Retina (tissue), 1 donor: ENCODE results near the gene ARX.
A peak's percentile ranks its signal among the peaks of the same experiment; 100 is the strongest.

Source experiments
- DNase-seq: peaks from one replicate; pipeline ENCODE4 v3.0.0-alpha.2; 2016

Gene ARX

DNA sequence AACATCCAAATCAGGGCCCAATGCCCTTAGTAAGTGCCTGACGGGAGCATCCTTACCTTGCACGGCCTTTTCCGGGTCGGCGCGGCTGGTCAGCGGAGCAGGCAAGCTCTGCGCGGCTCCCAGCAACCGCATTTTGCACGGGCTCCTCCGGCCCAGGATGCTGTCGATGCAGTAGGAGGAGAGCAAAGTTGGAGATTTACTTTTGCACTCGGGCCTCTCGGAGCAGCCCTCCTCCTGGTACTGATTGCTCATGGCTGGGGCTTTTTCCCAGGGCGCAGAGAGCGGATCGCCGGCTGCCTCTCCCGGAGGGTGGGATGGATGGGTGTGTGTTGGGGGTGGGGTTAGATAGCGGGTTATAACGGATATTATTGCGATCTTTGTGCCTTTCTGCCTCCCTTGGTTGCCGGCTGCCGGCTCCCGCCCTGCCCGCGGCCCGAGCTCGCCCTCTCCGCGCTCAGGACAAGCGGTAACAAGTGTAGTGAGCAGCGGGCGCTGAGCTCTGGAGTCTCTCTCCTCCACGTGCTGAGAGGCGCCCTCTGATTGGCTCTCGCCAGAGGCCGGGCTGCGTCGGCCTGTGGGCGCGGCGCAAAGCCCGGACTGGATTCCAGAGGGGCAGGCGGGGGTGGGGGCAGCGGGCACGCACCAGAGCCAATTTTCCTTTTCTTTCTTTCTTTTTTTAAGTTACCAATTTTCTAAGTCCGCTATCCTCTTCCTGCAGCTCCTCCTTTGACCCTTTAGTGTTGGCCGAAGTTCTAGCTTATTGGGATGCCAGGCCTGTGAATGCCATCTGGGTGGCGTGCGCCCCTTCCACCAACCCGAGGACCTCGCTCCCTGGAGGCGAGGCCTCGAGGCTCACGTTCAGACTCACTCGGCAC lies at the start of gene ARX:
Gene ARX, minus strand, starts transcription at position 480 of the 875 bp plus-strand sequence. Its CDS starts 228 bp downstream, at position 252.
- DNase-seq, result peak; percentile 75

DNA sequence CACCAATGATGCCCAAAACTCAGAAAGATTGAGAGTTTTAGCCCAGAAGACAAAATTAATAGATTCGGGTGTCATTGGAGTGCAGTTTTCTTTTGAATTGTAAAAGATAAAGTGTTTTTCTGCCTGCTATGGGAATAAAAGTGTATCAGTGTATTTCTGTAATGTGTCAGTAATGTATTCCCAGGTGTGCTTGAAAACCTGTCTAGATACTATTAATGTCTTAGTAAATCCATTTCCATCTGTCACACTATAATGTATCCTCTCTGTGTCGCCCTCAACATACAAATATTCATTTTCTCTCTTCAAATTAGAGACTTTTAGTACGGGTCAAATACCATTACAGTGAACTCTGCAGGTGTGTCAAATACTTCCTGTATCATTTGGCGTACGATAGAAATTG lies 43.5 kb upstream of the ARX start:
- DNase-seq, result no peak

DNA sequence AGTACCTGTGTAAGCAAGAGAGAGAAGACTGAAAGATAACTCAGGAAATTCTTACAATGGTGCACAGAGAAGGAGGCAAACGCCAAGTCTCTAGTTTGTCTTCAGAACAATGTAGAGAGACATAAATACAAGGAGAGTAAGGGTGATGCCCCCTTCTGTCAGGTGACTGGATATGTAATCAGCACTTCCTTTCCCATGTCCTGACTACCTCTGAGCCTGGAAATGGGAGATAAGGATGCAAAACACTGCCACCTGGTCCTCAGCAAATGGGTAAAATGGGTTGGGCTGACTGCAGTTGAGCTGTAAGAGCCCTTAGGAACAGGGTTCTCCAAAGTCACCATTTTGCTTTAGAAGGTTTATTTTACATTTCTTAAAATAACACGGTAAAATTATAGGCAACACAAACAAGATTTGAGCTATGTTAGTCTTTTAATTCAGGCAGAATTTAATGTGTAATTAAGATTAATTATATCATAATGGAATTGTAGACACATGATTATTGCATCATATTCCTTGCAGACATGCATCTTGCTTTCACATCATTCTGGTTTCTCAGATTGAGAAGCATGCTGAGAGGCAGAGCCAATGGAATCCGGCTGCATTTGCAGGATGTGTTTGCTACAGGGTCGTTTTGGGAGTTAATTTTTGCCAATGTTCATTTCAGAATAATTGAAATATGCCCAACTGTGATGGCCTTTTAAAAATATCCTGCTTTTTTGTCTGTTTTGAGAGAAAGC lies 37.2 kb upstream of the ARX start:
- DNase-seq, result no peak

DNA sequence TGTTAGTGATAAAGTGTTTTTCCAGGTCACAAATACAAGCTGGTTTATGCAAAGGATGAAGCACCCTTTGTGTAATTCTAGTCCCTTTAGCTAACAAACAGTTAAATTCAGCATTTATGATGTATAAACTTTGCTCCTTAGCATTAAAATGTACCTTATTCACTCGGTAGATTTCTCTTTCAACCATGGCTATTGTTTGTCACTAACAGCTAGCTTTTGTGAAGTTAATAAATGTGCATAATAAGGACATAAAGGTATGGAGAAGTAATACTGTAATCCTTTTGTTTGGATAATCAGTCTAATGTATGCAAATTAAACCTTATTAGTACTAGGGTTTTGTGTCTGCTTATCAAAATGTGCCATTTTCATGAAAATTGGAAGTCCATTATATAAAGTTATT lies 34.2 kb upstream of the ARX start:
- no peak for DNase-seq

DNA sequence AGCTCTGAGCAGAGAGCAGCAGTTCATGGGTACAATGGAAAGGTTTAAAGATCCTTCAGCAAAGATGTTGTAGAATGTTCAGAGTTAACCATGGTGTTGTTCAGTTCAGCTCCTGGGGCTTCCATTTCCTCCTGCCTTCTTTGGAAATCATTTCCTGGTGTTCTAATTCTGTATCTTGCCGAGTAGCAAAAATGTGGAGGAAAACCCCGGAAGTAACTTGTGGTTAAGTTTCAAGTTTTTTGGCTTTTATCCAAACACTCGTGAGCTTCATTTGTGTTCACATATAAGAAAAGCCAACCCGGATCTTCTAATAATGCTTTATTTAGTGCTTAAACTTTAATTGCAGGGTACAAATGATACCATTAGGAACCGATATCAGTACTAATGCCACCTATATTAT lies 33.6 kb upstream of the ARX start:
- no peak for DNase-seq

DNA sequence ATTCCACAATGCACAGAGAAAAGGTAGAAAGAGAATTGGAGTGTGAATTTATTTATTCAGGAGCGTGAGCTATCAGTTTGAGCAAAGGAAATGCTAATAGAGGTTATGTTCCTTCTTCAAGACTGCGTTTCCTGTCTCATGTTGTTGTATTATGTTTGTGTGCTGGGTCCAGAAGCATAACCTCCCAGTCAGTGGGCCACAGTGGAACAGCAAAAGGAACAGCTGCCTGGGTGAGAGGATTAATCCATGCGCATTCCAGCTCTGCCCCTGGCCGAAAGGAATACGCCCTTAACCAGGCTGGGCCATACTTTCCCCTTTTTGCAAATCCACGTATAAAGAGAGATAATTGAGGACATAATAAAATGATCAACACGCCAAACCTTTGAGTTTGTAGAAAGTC lies 32.4 kb upstream of the ARX start:
- no peak for DNase-seq

DNA sequence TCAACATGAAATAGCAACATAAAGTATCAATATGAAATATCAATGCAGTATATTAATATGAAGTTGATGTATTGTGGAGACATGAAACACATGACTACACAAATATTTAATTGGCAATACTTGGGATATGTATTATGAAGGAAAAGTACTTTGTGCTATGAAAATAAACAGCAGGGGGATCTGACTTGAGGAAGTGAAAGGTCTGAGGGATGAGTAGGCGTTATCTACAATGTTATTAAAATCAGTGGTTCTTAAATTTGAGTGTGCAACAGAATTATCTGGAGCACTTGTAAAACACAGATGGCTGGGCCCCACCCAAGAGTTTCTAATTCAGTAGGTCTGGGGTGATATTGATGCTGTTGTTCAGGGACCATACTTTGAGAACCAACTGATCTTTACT lies 27.4 kb upstream of the ARX start:
- DNase-seq, result no peak

DNA sequence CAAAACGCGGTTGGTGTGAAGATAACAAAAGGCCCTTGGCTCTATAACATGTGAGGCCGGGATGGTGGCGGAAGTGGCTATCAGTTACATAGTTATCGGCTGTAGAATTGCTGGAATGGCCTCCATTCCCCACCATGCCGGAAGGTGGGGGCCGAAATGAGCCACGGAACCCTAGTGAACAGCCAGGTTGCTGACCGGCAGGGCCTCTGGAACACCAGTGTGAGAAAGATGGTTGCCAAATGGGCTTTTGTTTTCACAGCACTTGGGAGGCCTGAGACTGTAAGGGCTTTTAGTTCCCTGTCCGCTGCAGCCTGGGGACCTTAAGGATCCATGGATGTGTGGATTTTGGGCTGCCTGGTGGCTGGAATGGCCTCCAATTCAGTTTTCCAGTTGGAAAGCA lies 23.3 kb upstream of the ARX start:
- DNase-seq, result no peak

DNA sequence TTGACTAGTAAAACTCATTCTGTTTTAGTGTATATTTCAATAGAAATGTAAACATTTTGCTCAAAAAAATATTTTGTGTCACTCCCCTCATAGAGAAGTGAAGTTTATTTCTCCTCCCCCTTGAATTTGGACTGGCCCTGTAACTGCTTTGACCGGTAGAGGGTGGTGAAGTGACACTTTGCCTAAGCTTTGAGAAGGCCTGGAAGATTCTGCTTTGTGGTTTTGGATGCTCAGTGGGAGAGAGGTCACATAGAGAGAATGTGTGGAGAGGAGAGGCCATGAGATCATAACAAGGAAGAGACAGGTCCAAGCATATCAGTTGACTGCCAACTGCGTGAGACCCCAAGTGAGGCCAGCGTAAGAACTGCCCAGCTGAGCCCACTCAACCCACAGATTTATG lies 19.1 kb upstream of the ARX start:
- no peak for DNase-seq

DNA sequence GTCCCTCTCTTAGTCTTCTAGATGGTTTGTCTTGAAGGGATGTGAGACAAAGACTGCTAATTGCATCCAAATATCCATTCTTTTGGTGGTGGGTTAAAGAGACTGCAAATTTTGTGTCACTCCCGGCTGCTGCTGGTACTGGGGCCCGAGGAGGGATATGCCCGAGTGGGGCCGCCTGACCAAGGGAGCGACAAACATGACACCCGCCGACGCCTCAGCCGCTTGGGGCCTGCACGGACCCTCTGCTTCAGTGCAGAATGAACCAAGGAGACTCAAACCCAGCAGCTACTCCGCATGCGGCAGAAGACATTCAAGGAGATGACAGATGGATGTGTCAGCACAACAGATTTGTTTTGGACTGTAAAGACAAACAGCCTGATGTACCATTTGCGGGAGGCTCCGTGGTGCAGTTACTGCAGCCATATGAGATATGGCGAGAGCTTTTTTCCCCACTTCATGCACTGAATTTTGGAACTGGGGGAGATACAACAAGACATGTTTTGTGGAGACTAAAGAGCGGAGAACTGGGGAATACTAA lies 13.6 kb upstream of the ARX start:
- DNase-seq, result no peak

DNA sequence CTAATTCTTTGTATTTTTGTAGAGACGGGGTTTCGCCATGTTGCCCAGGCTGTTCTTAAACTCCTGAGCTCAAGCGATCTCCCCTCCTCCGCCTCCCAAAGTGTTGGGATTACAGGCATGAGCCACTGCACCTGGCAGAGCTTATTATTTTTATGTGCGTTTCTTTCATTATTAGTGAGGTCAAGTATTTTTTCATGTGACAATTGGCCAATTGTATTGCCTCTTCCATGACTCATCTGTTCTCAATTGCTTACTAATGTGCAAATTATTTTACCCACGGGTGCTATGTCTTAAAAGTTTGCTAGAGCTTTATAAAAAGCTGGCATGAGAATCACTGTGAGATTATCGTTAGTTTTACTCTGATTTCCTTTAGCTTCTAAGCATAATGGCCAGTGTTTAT lies 13.0 kb upstream of the ARX start:
- DNase-seq, result no peak

DNA sequence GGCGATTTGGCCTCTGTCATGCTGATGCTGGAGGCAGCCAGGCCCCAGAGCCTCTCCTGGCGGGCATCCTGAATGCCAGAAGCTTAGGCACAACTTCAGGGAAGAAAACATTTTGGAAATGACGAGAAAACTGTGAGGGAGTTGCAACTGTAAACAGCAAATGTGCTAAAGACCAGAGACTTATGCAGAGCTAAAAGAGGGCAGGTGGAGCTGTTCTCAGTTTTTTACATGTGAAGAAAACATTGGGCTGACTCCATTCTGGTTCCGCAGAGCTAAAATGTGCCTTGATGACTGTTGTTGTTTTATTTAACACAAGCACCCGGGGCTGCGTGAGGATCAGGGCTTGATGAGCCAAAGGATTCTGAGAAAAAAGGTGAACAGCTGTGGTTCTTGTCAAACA lies 10.8 kb upstream of the ARX start:
- DNase-seq, result no peak

DNA sequence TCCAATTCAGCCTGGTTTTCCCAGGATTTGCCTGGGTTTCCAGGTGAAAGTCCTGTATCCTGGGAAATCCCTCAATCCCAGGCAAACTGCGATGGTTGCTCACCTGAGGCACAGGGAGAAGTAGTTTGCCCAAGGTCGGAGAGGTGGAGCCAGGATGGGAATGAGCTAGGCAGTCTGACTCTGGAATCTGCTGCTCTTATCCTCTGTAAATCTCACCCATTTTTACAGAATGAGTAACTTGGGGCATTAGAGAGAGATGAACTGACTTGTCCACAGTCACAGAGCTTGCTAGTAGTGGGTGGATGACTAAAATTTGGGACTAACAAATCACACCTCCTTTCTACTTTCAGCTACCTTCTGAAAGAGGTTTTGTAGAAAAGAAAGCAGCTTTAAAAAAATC lies 9.8 kb upstream of the ARX start:
- no peak for DNase-seq

DNA sequence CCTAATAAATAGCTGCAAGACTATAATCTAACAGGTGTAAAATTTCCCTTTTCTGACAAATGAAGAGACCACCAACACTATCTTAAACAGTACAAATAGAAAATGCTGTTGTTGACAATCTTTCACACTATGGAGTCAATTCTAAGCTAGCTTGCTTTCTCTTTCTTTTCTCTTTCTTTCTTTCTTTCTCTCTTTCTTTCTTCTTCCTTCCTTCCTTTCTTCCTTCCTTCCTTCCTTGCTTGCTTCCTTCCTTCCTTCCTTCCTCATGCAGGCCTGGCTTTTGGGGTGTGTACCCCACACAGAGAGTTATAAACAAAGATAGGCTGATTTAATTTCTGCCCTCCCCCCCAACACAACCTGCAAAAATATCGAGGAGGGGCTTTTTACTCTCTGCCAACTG lies 8.1 kb upstream of the ARX start:
- no peak for DNase-seq

DNA sequence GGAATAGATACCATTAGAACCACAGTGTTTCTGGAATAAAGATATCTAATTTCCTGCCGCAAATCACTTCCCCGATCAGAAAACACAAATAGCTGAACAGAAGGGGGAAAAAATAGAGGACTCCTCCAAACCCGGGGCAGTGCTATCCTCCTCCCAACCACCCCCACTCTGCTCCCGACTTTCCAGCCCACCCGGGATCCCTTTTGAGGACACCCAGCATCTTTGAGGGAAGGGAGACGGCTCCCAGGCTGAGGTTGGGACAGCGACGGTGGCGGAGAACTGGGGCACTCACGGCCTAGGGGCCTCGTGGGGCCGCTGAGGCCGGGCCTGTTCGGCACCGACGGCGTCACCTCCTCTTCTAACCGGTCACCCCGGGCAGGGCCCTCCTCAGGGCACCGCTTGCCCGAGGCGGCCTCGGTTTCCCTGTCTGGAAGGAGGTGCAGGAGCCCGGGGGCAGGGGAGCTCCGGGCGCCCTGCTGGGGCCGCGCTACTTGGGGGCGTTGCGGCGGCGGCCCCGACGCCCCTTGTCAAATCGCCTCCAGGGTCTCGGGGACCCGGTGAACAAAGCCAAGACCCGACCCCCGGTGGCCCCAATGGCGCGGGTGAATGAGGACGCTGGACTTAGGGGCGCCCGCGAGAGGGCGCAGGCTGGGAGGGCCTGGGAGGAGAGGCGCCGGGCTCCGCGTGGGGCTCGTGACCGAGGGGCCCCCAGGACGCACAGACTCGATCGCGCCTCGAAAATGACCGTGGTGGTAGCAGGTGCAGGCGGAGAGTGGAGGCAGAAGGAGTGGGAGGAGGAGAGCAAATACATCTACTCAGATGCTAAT lies 6.9 kb upstream of the ARX start:
- peak; percentile 40 for DNase-seq

DNA sequence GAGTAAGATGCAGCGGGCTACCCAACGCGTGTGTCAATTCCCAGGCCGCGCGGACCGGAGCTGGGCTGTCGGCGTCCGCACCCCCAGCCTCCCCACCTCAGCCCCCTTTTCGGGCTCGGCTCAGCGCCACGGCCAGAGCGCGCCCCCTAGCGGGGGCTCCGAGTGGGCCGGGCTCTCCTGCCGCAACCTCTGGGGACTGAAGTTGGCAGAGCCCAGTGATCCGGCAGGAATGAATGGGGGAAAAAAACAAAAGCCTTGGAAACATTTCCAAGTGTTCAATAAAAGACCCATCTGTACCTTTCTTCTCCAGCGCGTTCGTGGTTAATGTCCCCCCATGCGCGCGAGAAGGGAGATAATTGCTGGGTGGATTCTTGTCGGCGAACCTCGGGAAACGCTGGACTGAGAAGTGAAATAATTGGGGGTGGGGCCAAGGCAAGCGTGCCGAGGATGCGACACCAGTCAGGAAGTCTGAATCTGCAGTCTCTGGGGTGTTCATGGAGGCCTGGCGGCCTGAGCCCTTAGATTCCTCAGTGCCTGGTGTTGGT lies 5.2 kb upstream of the ARX start:
- DNase-seq, result peak; percentile 73

DNA sequence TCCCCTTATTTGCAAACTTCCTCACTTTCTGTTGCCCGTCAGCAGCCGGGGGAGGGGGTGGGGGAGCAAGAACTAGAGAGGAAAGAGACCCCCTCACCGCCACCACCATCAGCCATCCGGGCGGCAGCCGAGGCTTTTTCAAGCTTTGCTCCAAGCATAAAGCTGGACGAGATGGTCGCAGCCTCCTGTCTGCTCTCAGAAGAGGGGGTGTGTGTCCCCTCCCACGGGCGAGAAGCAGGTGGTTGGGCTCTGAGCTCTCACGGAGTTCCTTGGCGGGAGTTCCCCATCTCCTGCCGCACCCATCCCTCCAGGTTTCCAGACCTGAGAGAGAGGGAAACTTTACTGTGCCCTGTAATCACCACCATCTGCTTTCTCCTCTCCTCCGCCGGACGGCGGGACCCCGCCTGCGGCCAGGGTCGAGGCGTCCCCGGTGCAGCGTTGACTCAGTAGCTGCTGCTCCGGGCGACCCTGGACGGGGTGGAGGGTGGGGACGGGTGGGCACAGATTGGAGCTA lies 4.7 kb upstream of the ARX start:
- DNase-seq, result peak; percentile 38

DNA sequence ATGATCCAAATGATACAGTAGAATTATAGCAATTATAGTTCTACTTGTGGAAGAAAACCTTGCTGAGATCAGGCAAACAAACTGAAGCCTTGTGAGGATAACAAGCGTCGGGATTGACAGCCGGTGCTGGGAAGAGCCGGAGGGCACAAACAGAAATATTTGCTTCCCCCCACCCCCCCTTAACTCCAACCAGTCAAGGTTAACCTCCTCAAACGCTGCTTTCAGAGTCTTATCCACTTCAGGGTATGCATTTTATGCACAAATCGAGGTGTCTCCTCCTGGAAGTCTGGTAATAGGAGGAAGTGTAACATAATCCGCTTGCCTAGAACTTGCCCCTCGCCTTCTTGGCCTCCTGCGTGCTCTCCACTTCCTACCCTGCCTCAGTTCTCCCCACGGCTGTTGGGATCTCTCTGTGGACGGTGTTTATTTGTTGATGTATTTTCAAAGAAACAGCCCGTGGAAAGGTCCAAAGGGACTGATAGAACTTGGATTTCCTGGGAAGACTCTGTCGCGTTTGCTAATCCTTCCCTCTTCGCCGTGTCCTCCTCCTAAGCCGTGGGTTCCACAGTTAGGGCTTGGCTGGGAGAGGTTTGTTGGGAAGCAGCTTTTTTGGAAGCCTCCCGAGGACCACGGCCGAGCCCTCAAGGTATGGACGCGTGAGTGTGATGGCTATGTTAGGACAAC lies 4.1 kb upstream of the ARX start:
- DNase-seq, result peak; percentile 39

DNA sequence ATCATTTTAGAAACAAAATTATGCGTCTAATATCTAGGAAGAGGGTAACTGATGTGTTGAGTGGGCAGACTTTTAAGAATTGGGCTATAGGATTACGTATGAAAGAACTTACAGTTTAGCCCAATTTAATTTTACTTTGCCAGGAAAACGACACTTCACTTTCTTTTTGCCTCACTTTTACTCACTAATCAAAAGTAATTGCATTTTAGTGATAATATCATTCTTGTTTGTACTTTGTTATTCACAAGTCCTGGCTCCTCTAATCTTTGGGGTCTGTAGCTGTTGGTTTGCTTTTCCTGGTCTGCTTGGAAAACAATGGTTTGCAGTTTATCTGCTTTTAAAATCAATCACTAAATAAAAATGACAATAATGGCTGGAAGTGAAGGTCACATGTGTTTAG lies 2.9 kb upstream of the ARX start:
- DNase-seq, result no peak

DNA sequence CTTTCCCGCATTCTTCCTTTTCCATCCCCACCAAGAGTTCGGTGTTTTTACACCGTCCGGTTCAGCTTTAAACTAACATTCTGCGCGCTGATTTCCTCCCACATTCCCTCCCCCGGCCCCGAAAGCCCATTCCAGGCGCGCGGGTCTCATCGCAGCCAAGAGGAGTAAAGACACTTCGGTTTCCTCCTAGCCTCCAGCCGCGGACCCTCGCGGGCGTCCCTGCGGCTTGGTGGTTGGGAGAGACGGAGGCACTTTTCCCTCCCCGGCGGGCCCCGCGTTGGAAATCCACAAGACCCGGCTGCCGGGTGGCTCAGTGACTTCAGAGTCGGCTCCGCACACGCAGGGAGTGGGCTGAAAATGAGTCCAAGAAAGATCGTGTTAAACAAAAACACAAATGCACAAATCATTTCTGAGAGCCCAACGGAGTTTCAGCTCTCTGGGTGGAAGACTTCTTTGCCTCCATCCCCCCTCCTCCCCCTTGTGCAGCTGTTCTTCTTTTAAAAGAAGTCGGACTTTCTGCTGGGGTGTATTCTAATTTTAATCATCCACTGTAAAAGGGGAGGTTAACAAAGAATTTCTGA lies 2.0 kb upstream of the ARX start:
- DNase-seq, result peak; percentile 60

DNA sequence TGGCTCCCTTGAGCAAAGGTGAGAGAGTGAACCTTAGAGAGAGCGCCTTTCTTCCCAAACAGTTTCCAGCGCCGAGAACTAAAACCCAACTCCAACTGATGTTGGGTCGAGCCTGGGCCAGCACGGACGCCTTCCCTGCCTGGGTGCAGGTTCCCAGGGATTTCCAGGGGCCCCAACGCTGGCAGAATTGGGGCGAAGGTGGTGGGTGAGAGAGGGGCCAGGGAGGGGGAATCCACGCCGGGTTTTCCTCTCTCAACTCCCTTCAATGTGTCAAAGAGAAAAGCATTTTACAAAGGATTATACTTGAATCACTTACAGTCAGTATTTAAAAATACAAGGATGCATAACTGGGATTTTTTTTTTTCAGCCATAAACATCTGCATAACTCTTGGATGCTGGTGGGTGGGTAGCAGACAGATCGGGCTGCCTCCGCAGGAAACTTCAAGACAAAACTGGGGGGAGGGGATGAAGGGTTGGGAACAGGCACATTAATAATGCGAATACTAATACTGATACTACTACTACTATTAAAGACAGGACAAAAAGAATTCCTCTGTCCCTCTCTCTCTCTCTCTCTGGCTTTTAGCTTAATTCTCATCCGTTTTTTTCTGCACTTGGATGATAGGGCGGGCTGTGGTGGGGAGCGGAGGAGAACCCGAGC lies 1.3 kb upstream of the ARX start:
- DNase-seq, result peak; percentile 35
